H9 (cell line): ENCODE data around the gene MASP2. TPM values are rescaled to one million over a fixed set of nuclear protein-coding genes. Genes with fewer than 3 reads are reported as not detected.
A peak's percentile ranks its signal among the peaks of the same experiment; 100 is the strongest.
"Not testable (repeated sequence)": the region's sequence is repeated elsewhere in the genome, so short reads cannot be mapped to it uniquely, and the experiment has no call there.

Experiments
- DNase-seq: peaks from one replicate; pipeline ENCODE4 v3.0.0-alpha.2; 2017
- H2AFZ ChIP-seq: one replicate; pipeline ENCODE4 v1.6.1; 2013; ENCODE audit warnings: mild to moderate bottlenecking, low read length, control low read depth, moderate library complexity
- H2AK5ac ChIP-seq: 2 replicates; pipeline ENCODE4 v1.6.1; 2013; ENCODE audit warnings: low read length, control low read depth, mixed read lengths; ENCODE audit not compliant: insufficient read length
- H2BK120ac ChIP-seq: one replicate; pipeline ENCODE4 v1.6.1; 2013; ENCODE audit warnings: low read depth, mild to moderate bottlenecking, low read length, control low read depth, inconsistent platforms; ENCODE audit not compliant: poor library complexity, severe bottlenecking
- H2BK12ac ChIP-seq: 2 replicates; pipeline ENCODE4 v1.6.1; 2013; ENCODE audit warnings: low read length, control low read depth, mixed read lengths, low read depth; ENCODE audit not compliant: insufficient read length
- H2BK15ac ChIP-seq: 2 replicates; pipeline ENCODE4 v1.6.1; 2013; ENCODE audit warnings: low read depth, low read length, control low read depth
- H2BK20ac ChIP-seq: one replicate; pipeline ENCODE4 v1.6.1; 2013; ENCODE audit warnings: low read depth, mild to moderate bottlenecking, low read length, control low read depth, inconsistent platforms; ENCODE audit not compliant: poor library complexity, severe bottlenecking
- H2BK5ac ChIP-seq: 2 replicates; pipeline ENCODE4 v1.6.1; 2013; ENCODE audit warnings: low read length, control low read depth, mixed read lengths; ENCODE audit not compliant: insufficient read length
- H3K14ac ChIP-seq: 2 replicates; pipeline ENCODE4 v1.6.1; 2013; ENCODE audit warnings: low read length, control low read depth; ENCODE audit not compliant: insufficient read depth
- H3K18ac ChIP-seq: 2 replicates; pipeline ENCODE4 v1.6.1; 2013; ENCODE audit warnings: low read depth, mild to moderate bottlenecking, mixed read lengths, low read length, control low read depth; ENCODE audit not compliant: insufficient read length
- H3K23ac ChIP-seq: 2 replicates; pipeline ENCODE4 v1.6.1; 2013; ENCODE audit warnings: low read length, control low read depth, mixed read lengths, low read depth; ENCODE audit not compliant: insufficient read length
- H3K23me2 ChIP-seq: 2 replicates; pipeline ENCODE4 v1.6.1; 2013; ENCODE audit warnings: low read depth, mild to moderate bottlenecking, mixed read lengths, low read length, control low read depth; ENCODE audit not compliant: insufficient read length, poor library complexity, severe bottlenecking
- H3K27ac ChIP-seq: 2 replicates; pipeline ENCODE4 v1.5.1; 2013; ENCODE audit warnings: low read length, control low read depth, mixed read lengths, low read depth; ENCODE audit not compliant: insufficient read length
- H3K27me3 ChIP-seq: 2 replicates; pipeline ENCODE4 v1.6.1; 2013; ENCODE audit warnings: low read length, control low read depth, inconsistent platforms; ENCODE audit not compliant: insufficient read depth
- H3K4ac ChIP-seq: 2 replicates; pipeline ENCODE4 v1.6.1; 2013; ENCODE audit warnings: low read depth, mild to moderate bottlenecking, control low read depth, inconsistent platforms, low read length, moderate library complexity
- H3K4me1 ChIP-seq: 2 replicates; pipeline ENCODE4 v1.6.1; 2013; ENCODE audit warnings: low read length, control low read depth, inconsistent platforms; ENCODE audit not compliant: insufficient read depth
- H3K4me2 ChIP-seq: 2 replicates; pipeline ENCODE4 v1.6.1; 2013; ENCODE audit warnings: low read length, control low read depth, mixed read lengths; ENCODE audit not compliant: insufficient read length, insufficient read depth
- H3K56ac ChIP-seq: 2 replicates; pipeline ENCODE4 v1.6.1; 2013; ENCODE audit warnings: low read depth, mild to moderate bottlenecking, mixed read lengths, low read length, control low read depth; ENCODE audit not compliant: insufficient read length
- H3K79me1 ChIP-seq: 2 replicates; pipeline ENCODE4 v1.6.1; 2013; ENCODE audit warnings: low read depth, mild to moderate bottlenecking, moderate library complexity, low read length, control low read depth, inconsistent platforms; ENCODE audit not compliant: insufficient read depth, poor library complexity, severe bottlenecking
- H3K79me2 ChIP-seq: 2 replicates; pipeline ENCODE4 v1.6.1; 2013; ENCODE audit warnings: low read length, control low read depth, inconsistent platforms; ENCODE audit not compliant: insufficient read depth
- H3K9ac ChIP-seq: 2 replicates; pipeline ENCODE4 v1.6.1; 2013; ENCODE audit warnings: low read length, control low read depth, mixed read lengths; ENCODE audit not compliant: insufficient read length; ENCODE audit errors: extremely low read depth
- H3K9me3 ChIP-seq: one replicate; pipeline ENCODE4 v1.6.1; 2013; ENCODE audit warnings: low read depth, low read length, inconsistent platforms; ENCODE audit not compliant: control insufficient read depth
- H3T11ph ChIP-seq: one replicate; pipeline ENCODE4 v1.6.1; 2013; ENCODE audit warnings: mild to moderate bottlenecking, low read length, control low read depth, inconsistent platforms
- H4K20me1 ChIP-seq: one replicate; pipeline ENCODE4 v1.6.1; 2013; ENCODE audit not compliant: control insufficient read depth, insufficient read length, insufficient read depth
- H4K5ac ChIP-seq: 2 replicates; pipeline ENCODE4 v1.6.1; 2013; ENCODE audit warnings: low read depth, mild to moderate bottlenecking, mixed read lengths, low read length, control low read depth; ENCODE audit not compliant: insufficient read length
- H4K8ac ChIP-seq: replicated peaks from 2 replicates; pipeline ENCODE4 v1.6.1; 2013; ENCODE audit warnings: low read length, control low read depth, mixed read lengths, low read depth; ENCODE audit not compliant: insufficient read length
- H4K91ac ChIP-seq: 2 replicates; pipeline ENCODE4 v1.6.1; 2013; ENCODE audit warnings: low read depth, mild to moderate bottlenecking, moderate library complexity, mixed read lengths, low read length, control low read depth; ENCODE audit not compliant: insufficient read length
- H3K27ac Mint-ChIP-seq, 3 experiments: 2 replicates in 2 of 3; 3 replicates in 1 of 3; pipeline ENCODE4 v1.8.0; 2020 to 2021; ENCODE audit warnings: mixed read lengths in 3 of 3, mild to moderate bottlenecking in 1 of 3, moderate library complexity in 1 of 3
- H3K27me3 Mint-ChIP-seq: 2 replicates; pipeline ENCODE4 v1.8.0; 2021; ENCODE audit warnings: low read depth, mild to moderate bottlenecking, moderate library complexity, mixed read lengths
- H3K36me3 Mint-ChIP-seq, 3 experiments: 2 replicates in 2 of 3; 3 replicates in 1 of 3; pipeline ENCODE4 v1.8.0; 2020 to 2021; ENCODE audit warnings: low read depth in 3 of 3, mixed read lengths in 3 of 3; ENCODE audit not compliant: insufficient read depth in 1 of 3
- H3K4me1 Mint-ChIP-seq, 2 experiments: 2 replicates each; pipeline ENCODE4 v1.8.0; 2020; ENCODE audit warnings: mixed read lengths in 2 of 2
- H3K4me3 Mint-ChIP-seq, 2 experiments: 2 replicates in 1 of 2; 3 replicates in 1 of 2; pipeline ENCODE4 v1.8.0; 2020 to 2021; ENCODE audit warnings: mild to moderate bottlenecking in 2 of 2, mixed read lengths in 2 of 2, moderate library complexity in 1 of 2
- H3K9me3 Mint-ChIP-seq, 2 experiments: 2 replicates in 1 of 2; 3 replicates in 1 of 2; pipeline ENCODE4 v1.8.0; 2020; ENCODE audit warnings: mild to moderate bottlenecking in 2 of 2, mixed read lengths in 2 of 2, moderate library complexity in 1 of 2
- CTCF ChIP-seq: fragments of 200-600 bp; sonication (generic); conservative IDR thresholded peaks from 3 replicates; pipeline ENCODE4 v1.8.0; 2021; ENCODE audit warnings: antibody characterized with exemption, mild to moderate bottlenecking
- WGBS: extraction: QIAGEN DNeasy Blood & Tissue Kit; methylation state at CpG from one replicate; pipeline ENCODE4 v1.1.7; 2013; ENCODE audit warnings: missing lambda C conversion rate, low lambda C conversion rate, mixed read lengths; ENCODE audit not compliant: insufficient read length; ENCODE audit errors: extremely low coverage; 5-methylcytosine and 5-hydroxymethylcytosine counted together
- total RNA-seq: library from RNA; stranded (reverse); gene quantifications from 2 replicates; pipeline ENCODE4 v1.2.1, GENCODE V29; 2021

MASP2 gene
- total RNA-seq, 1 experiment from 2014 or later = 0.46 TPM

DNA sequence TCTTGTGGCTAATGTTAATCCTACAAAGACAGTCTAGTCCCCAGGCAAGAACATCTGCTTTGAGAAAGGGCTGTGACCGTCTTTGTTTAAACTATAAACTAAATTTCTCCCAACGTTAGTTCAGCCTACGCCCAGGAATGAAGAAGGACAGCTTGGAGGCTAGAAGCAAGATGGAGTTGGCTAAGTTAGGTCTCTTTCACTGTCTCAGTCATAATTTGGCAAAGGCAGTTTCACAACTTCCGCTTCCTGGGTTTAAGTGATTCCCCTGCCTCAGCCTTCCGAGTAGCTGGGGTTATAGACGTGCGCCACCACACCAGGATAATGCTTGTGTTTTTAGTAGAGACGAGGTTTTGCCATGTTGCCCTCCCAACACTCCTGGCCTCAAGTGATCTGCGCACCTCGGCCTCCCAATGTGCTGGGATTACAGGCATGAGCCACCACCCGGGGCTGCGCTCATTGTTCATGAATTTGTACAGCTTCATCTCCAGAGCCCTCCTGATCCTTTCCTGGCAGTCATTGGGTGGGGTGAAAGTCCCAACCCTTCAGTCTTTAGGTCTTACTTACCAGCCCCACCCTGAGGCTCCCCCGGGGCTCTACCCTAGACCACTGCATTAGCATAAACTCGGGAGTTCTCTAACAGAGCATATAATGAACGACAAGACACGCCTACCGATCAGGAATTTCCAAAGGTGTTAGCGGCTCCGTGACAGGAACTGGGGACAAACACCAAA, 4.9 kb upstream of the MASP2 start:
- no CpG with 5 or more reads among the region's 19 CpGs for WGBS

GRCh38 chr1:11051121-11051520, 4.1 kb upstream of the MASP2 start:
- not testable (repeated sequence) for H3K27me3 Mint-ChIP-seq, H3T11ph ChIP-seq
- peaks cover 2 to 18% (median 10%) of the 10 kb centered on the region in 3 experiments; a peak in 6 of 7 replicates for H3K36me3 Mint-ChIP-seq

More for the DNA sequence above, 4.9 kb upstream of the MASP2 start:
- Histone ChIP-seq H3K79me1 (no peaks in the 10 kb centered on the region), H4K91ac (no peak overlapping the region), H2BK15ac (no peak overlapping the region), H3K4me2 (no peak overlapping the region), H3K79me2 (no peaks in the 10 kb centered on the region), H2BK12ac (no peak overlapping the region), H3K56ac (no peak overlapping the region), H3K23me2 (no peaks in the 10 kb centered on the region), H2AFZ (no peak overlapping the region), H3K4ac (no peak overlapping the region), H3K9ac (no peak overlapping the region), H4K8ac (no peak overlapping the region), H3K18ac (no peak overlapping the region), H2BK120ac (no peak overlapping the region), H4K20me1 (no peaks in the 10 kb centered on the region), H2AK5ac (no peak overlapping the region), H2BK20ac (no peak overlapping the region), H3K9me3 (no peaks in the 10 kb centered on the region), H2BK5ac (no peak overlapping the region), H3T11ph (no peak overlapping the region), H3K27ac (no peak overlapping the region), H4K5ac (no peak overlapping the region), H3K4me1 (no peaks in the 10 kb centered on the region), H3K23ac (no peak overlapping the region), H3K14ac (no peak overlapping the region; the same call in 1 of the 2 replicates), H3K27me3 (no peaks in the 10 kb centered on the region; the same call in 1 of the 2 replicates)
- no peaks in the 10 kb centered on the region for H3K27me3 Mint-ChIP-seq
- DNase-seq = no peak
- TF ChIP-seq CTCF = no peak
- H3K9me3 Mint-ChIP-seq = no peaks in the 10 kb centered on the region
- no peak overlapping the region for H3K27ac Mint-ChIP-seq
- peaks cover 7 to 26% (median 18%) of the 10 kb centered on the region in 3 experiments; a peak in 6 of 7 replicates for H3K36me3 Mint-ChIP-seq
- H3K4me3 Mint-ChIP-seq = 0 out of 5 replicates have a peak overlapping the region, but pooled peaks of 1 of the 2 experiments have one; percentile 9
- peaks cover 10 to 14% of the 10 kb centered on the region in 2 experiments for H3K4me1 Mint-ChIP-seq

More at GRCh38 chr1:11051121-11051520, 4.1 kb upstream of the MASP2 start:
- H3K27ac ChIP-seq, H3K18ac ChIP-seq, H3K4me3 Mint-ChIP-seq, H3K9ac ChIP-seq, H2AFZ ChIP-seq, H2BK20ac ChIP-seq, H2AK5ac ChIP-seq, H3K27me3 ChIP-seq, H3K56ac ChIP-seq, H4K20me1 ChIP-seq, H4K8ac ChIP-seq, H3K9me3 Mint-ChIP-seq, H4K91ac ChIP-seq, H3K4me1 ChIP-seq, H3K4ac ChIP-seq, H2BK120ac ChIP-seq, H3K14ac ChIP-seq, H3K79me1 ChIP-seq, H3K23me2 ChIP-seq, H3K23ac ChIP-seq, H2BK5ac ChIP-seq, H2BK12ac ChIP-seq, H3K79me2 ChIP-seq, H2BK15ac ChIP-seq, H3K27ac Mint-ChIP-seq, DNase-seq, H3K4me2 ChIP-seq, H4K5ac ChIP-seq, H3K9me3 ChIP-seq: not testable (repeated sequence)
- peaks cover 10 to 14% of the 10 kb centered on the region in 2 experiments for H3K4me1 Mint-ChIP-seq
- no CpG with 5 or more reads among the region's 10 CpGs for WGBS
